T-helper 1 cell (primary cell): ENCODE results near the gene CDHR3.

Experiments
- DNase-seq, 5 donors: peaks; one replicate each; pipeline ENCODE4 v3.0.0-alpha.2; 2012 to 2020

The CDHR3 gene

DNA sequence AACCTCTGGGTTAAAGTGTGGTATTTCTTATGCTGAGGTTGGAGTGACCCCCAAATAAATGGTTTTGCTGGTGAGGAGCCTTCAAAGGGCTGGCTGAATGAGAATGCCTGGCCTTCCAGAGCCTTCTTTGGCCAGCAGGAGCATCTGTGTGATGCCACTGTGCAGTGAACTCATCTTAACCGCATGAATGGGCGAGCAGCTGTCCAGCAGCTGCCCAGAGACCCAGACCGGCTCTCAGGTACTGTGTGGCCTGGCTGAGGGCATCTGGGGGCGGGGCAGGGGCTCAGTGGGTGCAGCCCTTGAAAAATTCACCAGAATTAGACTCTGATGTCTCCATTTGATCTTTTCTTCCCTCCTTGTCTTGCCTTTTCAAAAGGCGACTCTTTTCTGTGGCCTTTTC lies 90.0 kb downstream of the CDHR3 start:
- no peak for DNase-seq

- DNase-seq: no peak
These were observed 91.3 kb downstream of the CDHR3 start for GRCh38 chr7:106054156-106054910.

DNA sequence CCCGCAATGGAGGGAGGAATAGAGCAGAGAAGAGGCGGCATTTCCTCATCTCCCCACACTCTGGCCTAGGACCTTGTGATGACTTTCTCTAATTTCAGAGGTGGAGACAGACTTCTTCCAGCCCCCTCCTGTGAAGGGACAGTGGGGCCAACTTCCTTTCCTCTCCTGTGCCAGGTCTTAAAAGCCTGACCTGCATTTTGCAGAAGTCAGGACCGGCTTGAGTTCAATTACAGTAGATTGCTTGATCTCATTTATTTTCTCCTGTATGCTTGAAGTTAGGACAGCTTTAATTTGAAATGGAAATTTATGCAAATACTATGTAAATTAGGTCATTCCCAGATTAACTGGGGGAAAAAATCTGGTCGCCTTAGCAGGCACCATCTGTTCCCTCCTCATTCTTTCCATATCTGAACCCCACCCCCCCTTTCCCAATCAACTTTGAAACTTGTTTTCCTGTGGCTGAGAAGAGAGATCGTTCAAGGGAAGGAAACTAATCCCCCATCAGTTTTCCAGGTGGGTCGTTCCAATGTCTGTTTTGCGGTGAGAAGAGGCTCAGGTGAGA lies 92.0 kb downstream of the CDHR3 start:
- no peak for DNase-seq

DNA sequence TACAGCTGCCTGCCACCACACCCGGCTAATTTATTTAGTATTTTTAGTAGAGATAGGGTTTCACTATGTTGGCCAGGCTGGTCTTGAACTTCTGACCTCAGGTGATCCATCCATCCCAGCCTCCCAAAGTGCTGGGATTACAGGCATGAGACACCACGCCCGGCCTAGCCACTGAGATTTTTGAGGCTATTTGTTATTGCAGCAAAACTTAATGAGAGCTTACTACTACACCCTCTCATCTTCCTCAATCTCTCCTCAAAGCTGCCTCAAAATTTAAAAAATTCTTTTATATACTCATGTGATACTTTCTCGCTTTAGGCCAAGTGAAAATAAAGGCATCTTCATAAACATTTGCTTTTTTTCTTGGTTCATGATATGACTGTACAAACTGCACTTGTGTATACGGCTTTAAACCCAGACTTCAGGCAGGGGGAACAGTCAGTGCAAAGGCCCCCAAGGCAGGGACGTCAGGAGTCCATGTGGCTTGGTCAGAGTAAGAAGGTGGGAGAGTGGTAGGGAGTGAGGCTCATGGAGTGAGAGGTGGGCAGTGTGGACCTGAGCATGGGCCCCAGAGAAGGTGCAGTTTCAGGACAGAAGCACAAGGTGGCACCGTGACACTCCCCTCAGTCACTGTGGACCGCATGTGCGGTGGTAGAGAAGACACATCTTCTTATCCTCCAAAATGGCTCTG lies 93.6 kb downstream of the CDHR3 start:
- peak; percentile 40 to 76 (median 56) for DNase-seq

- no peak for DNase-seq
These were observed 94.3 kb downstream of the CDHR3 start for GRCh38 chr7:106057204-106057961.

DNA sequence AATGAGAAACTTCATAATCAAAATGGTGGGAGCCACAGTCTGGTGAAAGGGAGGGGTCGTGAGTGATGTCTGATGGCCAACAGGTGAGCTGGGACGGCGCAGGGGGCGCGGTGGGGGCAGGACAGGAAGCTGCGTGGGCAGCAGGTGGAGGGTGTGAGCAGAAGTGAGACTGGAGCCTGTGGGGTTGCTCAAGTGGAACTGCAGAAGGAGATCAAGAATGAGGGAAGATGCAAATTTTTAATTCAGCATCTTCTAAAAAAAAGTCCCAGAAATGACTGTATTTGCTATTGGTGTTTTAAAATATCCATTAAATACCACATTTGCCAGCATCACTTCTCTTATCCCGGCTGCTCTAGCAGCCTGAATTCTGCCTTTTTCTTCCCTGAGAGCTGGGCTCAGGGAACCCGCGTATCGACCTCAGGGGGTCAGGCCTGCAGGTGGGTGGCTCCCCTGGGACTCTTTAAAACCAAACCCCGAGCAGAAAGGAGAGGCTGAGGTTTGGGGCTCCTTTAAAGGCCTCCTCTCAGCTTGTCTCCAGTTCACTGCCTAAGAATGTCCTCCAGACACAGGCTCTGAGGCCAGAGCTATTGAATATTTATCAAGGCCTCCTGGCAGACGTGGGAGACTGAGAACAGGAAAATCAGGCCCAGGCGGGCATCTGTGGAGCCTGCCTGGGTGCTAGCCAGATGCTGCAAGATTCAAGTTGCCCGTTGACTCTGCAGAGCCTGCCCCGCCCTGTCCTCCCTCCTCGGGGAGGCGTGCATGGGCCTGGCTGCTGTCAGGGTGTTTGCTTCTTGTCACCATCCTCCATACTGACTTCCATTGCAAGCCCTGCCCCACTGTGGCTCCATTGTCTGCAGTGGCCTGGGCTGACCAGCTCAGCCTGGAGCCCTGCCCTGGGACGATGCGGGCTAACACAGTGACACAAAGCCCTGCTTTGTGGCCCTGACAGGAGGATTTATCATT lies 95.2 kb downstream of the CDHR3 start:
- DNase-seq: peak in 1 of 5 donors; percentile 24

DNA sequence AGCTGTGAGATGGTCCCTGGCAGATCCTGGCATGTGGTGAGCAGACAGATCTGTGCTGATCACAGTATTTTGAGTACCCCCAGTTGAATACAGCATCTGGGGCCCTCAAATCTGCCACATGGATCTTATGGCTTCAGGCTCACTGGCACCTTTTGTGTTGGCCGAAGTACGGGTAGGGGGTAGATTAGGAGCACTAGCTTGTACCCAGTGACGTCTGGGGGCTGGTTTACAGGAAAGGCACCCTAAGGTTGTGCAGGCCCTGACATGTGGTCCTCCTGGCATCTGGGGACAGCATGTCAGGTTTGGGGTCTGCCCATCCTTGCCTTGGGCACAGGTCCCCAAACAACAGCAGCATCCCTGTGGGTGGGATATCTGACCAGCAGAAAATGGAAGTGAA lies 95.9 kb downstream of the CDHR3 start:
- DNase-seq: no peak

- no peak for DNase-seq
These were observed 96.5 kb downstream of the CDHR3 start for GRCh38 chr7:106059556-106059955.

DNA sequence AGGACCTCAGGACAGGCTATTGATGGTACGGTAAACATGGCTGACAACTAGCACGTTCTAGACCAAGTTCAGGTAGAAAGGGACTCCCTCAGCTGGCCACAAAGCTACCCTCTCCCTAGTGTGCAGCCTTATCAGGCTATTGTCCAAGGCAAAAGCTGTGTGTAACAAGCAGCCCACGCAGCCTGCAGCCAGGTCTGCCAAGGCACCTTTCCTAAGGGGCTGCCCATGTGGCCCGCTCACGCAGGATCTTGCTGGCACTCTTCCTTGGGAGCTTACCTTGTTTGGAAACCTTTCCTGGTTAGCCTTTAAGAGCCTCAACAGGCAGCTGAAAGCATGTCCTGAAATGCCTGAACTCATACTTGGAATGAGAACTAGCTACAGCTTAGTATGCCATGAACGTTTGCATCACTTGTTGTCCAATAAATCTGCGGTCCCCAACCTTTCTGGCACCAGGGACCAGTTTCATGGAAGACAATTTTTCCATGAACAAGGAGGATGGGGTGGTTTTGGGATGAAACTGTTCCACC lies 97.4 kb downstream of the CDHR3 start:
- DNase-seq: no peak

- no peak for DNase-seq
These were observed 98.4 kb downstream of the CDHR3 start for GRCh38 chr7:106061301-106061979.

GRCh38 chr7:106062006-106062405 lies 98.9 kb downstream of the CDHR3 start:
- no peak for DNase-seq

DNA sequence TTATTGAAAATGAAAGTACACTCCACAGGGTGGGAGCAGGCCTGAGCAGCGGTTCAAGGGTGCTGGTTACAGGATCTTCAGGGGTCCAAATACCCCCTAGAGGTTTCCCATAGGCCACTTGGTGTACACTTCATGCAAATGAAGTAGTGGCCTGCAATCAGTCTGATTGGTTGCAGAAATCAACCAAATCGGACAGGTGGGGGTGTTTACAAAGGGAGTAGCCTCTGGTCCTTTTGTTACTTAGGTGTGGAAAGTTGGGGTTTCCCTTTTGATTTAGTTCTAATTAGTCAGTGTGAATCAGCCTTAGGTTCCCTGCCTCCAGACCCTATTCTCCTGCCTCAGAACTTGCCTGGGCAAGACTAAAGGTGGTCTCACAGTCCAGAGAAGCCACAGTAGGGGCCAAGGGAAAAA lies 99.5 kb downstream of the CDHR3 start:
- no peak for DNase-seq

GRCh38 chr7:106063024-106063423 lies 100.0 kb downstream of the CDHR3 start:
- DNase-seq: no peak

DNA sequence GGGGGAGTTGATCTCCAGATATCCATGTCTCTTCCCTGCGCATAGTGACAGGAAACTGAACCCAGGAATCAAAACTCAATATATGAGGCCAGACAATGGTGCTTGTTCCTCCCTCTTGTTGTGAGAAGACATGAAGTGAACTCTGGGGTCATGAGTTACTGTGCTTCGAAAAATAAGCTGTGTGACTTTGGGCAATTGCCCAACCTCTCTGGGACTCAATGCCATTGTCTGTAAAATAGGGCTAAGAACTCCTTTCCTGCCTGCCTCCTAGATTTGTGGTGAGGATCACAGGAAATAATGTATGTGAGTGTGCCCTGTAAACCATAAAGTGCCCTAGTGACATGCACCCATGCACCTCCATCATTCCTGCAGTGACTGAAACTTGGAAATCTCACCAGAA lies 100.6 kb downstream of the CDHR3 start:
- DNase-seq: no peak

DNA sequence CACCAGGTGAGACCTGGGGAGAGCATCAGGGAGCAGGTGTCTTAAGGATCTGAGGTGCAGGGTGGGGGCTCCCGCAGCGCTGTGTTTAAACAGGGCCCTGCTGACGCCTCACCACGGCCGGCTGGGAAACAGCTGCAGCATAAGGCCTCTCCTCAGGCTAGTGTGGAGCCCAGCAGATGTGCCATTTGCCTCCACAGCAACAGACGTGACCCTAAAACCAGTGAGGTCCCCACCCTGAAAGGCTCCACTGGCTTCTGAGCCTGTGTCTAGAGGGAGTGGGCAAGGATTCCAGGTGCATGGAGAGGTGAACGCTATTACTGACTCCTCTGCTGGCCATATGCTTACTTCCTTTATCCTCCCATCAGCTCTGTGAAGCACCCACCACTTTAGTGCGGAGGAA lies 101.3 kb downstream of the CDHR3 start:
- no peak for DNase-seq

DNA sequence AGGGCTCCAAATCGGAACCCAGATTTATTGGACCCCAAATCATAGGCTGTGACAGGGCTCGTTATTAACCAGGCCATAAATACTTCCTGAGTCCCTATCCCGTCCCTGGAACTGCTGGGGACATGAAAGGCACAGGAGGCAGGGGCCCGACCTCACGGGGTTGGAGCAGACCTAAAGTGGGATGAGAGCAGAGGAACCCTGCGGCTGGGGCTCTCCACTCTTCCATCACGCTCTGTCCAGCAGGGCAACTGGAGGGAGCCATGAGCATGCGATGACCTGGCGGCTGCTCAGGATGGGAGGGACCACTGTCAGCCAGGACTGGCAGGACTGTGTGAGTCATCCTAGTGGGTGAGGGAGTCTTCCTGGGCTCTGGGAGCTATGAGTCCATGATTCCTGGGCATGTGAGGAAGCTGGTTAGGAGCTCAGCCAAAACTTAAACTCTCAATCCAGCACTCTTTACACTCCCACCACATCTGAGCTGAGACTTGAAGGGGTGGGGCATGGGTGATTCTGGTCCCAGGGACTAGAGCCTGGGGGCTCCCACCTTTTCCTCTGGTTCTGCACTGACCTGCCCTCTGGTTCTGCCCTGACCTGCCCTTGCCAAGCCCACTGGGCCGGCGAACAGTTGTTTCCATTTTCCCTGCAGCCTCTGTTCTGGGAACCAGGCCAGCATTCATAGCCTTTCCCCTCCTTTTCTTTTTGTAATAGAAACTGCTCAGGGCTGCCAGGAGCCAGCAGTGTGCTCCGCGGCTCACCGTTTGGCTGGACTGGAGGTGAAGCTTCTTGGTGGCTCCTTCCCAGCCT lies 101.9 kb downstream of the CDHR3 start:
- DNase-seq: no peak

DNA sequence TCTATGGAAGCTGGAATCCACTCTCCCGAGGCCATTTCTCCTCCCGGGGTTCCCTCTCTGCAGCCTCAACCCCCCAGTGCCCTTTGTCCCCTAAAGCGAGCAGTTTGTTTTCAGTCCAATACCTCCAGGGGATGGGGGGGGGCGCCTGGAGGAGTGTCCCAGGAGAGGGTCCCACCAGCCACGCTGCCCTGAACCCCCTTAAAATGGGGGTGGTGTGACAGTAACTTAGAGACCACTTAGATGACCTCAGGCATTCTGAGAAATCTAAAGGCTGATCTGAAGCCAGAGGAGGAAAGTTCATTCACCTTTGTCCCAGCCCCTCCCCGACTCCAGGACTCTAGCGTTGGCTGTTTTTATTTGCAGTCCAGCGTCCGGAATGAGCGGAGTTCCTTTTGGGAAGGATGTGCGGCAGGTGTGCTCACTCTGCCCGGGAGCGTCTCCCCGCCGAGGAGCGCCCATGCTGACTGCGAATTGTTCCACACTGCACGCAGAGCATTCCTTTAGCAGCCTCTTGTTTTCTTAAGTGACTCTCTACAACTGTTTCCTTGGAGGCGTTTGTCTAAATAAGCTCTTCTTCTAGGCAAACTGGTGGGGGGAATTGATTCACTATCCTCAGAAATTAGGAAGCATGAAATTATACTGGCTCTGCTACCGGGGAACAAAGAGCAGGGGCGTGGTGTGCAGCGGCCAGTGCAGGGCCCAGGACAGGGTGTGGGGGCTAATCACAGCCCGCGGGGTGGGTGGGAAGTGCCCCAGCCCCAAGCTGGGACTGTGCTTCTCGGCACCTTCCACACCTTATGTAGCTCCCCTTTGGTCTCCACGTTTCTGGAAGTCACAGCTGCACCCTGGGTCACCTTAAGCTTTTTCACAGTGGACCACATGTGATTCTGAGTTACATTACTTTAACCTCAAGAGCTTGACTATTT lies 102.8 kb downstream of the CDHR3 start:
- DNase-seq: no peak

DNA sequence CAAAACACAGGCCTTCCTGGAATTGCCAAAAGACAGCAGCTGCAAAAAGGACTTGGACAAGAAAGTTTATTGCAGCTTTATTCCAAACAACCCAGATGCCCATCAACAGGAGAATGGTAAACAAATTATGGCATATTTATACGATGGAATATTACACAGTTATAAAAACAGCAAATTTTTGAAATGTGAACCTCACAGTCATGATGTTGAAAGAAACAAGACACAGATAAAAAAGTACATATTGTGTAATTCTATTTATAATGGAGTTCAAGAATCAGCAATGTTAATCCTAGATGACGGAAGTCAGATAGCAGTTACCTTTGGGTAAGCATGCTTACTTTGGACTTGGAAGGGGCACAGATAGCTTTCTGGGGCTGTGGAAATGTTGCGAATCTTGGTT lies 104.6 kb downstream of the CDHR3 start:
- no peak for DNase-seq

DNA sequence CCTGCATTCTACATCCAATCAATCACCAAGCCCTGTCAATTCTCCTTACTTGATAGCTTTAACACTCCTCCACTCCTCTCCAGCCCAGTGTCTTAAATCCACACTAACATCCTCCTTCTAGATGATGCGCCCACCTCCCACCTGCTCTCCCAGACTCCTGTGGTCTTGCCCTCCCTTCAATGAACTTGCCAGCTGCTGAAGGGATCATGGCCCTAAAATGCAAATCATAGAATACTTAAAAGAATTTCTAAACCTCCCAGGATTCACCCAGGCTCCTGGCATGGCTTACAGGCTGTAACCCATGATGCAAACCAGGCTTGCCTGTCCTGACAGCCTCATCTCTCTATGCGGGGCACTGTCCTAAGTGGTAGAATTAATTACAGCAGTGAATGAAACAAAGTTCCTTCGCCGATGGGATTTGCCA lies 105.5 kb downstream of the CDHR3 start:
- DNase-seq: no peak
